8988T (cell line): ENCODE results near the gene PRM1.

ENCODE experiments used
- DNase-seq: peaks from one replicate; pipeline ENCODE4 v3.0.0; 2011

The PRM1 gene

DNA sequence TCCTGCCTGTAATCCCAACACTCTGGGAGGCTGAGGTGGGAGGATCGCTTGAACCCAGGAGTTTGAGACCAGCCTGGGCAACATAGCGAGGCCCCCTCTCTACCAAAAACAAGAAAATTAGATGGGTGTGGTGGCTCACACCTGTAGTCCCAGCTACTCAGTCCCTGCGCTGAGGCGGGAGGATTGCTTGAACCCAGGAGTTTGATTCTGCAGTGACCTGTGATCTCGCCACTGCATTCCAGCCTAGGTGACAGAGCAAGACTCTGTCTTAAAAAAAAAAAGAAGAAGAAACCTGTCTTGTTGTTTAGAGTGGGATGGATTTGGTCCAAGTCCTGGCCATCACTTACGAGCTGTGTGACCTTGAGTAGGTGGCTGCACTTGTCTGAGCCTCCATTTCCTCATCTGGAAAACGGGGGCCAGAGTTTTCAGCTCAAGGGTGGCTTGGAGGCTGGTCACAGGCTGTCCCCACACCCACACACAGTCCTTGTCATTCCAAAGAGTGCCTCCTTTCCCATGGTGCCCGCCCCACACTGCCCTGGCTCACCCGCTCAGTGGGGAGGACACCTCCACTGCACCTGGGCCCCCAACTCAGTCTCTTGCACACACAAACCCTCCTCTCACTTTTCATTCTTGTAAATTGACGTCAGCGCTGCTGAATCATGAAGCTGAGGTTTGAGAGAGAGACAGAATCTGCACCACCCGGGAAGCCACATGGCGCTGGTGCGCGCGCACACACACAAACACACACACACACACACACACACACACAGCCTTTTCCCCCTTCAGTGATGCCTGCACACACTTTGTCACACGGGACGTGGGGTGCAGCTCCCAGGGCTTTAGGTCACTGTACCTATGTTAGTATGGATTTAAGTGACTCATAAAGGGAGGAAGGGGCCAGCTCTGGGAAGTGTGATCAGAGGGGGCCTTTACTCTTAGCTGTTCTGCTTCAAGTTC is 29.3 kb downstream of the PRM1 start:
- no peak for DNase-seq

DNA sequence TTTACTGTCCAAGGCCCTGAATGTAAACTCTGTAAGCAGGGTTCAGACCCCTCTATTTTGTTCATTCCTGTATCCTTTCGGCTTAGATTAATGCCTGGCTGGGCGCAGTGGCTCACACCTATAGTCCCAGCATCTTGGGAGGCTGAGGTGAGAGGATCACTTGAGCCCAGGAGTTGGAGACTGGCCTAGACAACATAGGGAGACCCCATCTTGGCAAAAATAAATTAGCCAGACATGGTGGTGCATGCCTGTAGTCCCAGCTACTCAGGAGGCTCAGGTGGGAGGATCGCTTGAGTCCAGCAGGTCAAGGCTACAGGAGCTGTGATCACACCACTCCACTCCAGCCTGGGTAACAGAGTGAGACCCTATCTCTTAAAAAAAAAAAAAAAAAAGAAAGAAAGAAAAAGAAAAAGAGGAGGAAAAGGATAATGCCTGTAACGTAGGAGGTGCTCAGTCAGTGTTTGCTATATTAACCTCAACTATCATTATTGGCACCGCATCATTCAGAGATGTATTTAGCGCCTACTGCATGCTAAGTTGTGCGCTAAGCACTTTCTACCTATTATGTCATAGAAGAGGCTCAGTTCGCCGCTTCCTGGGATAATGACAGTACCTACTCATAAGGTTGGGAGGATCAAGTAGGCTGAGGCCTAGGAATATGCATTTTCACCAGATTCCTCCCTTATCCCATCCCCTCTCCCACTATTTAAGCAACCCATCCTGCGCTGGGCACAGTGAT is 30.2 kb downstream of the PRM1 start:
- DNase-seq: no peak

DNA sequence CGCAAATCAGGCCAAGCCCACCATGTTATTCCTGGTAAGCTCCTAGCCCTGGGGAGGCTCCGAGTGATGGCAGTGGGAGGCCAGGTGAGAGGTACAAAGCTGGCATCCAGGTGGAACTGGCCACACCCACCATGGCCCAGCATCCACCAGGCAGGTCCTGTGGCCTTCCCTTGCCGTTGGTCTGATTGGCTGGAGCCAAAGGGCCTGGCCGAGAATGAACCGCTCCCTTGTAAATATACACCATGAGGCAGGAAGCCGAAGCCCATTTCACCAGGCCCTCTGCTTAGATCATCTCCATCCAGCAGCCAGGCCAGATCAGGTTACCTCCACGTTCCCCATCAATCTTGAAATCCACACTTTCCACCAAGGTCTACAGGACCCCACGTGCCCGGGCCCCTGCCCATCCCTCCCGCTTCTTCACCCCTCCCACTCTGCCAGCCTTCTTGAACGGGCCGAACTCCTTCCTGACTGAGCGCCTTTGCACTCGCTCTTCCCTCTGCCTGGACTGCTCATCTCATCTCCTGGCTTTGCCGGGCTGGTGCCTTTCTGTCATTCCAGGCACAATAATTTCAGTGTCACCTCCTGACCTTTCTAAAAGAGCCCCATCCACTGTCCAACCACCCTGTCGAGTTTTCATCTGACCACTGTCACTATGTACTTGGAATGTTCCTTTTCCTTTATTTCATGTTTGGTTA is 30.9 kb downstream of the PRM1 start:
- DNase-seq: no peak

DNA sequence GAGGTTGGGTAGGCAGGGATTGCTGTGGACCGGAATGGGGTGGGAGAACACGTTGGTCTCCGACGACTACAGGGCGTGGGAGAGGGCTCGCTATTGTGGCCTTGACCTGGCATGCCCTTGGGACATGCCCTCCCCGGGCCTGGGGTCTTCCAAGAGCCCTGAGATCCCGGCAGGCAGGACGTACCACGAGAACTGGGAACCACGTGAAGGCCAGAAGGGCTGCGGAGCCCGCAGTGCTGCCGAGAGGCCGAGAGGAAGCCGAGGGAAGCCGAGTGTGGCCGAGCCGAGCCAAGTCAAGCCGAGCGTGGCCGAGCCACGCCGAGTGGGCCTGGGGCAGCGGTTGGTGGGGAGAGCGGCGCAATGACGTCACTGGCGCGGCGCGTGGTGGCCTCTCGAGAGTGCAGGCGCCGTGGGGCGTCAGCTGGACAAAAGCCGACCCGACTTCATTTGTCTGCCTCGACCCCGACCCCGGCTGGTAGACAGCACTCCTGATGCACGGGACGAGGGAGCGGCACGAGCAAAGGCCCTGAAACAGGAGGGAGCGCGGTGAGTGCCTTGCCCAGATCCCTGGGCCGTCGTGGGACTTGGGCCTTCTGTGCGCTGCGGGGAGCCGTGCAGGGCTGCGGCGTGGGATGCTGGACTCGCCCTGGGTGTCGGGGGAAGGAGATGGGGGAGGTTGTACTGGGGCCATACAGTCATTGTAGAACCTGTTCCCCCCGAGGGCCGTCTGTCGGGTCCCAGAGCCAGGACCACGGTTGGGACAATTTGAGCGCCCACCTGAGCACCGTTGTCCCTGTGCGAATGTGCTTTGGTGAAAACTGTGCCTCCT is 31.7 kb downstream of the PRM1 start:
- no peak for DNase-seq

DNA sequence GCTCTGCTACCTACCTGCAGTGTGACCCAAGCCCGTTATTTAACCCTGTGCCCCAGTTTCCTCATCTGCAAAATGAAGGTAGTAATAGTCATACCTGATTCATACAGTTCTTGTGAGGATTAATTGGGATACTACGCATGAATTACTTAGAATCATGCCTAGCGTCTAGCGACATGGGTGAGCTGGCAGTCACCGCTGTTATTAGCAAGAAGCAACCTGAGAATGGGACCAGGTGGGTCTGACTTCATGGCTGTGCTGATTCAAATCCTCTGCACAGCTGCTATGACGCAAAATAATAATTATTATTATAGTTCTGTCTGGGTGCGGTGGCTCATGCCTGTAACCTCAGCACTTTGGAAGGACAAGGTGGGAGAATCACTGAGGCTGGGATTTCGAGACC is 33.0 kb downstream of the PRM1 start:
- no peak for DNase-seq

DNA sequence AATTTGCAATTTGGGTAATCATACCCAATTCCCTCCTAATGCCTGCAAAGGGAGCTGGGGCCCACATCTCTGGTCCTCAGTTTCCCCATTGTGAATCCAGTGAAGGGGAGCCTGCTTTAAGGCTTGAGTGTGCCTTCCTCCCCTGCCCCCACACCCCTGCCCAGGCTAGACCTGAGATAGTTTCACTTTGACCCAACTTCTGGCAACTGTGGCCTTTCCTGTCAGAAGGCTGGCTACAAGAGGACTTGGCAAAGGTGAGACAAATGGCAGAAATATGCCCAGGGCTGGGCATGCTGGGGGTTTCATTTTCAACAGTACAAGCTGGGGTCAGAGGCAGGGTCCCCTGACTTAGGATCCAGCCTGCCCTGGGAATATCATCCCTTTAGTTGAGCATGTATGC is 35.1 kb downstream of the PRM1 start:
- no peak for DNase-seq

DNA sequence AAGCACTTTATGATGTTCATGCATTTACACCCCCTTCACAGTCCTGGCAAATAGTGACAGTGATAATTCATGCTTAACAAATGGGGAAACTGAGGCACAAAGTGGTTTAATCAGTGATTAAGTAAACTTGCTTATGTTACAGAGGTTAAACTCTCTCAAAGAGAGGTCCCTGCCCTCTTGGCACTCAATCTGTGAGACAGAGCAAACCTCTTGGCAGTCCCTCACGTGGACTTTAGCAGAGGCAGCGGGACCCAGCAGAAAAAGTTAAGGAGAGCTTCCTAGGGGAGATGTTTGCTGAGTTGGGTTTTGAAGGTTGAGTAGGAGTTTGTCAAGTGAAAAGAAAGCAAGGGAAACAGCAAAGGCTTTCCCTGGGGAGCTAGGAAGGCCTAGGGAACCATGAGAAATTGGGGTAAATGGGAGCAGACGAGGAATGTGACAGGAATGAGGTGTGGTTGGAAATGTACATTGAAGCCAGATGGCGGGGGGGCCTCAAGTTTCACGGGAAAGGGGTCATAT is 35.9 kb downstream of the PRM1 start:
- DNase-seq: no peak

DNA sequence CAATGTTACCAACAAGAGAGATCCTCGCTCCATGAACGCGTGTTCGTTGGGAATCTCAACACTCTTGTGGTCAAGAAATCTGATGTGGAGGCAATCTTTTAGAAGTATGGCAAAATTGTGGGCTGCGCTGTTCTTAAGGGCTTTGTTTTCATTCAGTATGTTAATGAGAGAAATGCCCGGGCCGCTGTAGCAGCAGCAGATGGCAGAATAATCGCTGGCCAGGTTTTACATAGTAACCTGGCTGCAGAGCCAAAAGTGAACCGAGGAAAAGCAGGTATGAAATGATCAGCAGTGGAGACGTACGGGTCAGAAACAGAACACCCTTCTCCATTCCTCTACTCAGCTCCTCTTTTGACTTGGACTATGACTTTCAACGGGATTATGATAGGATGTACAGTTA is 38.5 kb downstream of the PRM1 start:
- no peak for DNase-seq

DNA sequence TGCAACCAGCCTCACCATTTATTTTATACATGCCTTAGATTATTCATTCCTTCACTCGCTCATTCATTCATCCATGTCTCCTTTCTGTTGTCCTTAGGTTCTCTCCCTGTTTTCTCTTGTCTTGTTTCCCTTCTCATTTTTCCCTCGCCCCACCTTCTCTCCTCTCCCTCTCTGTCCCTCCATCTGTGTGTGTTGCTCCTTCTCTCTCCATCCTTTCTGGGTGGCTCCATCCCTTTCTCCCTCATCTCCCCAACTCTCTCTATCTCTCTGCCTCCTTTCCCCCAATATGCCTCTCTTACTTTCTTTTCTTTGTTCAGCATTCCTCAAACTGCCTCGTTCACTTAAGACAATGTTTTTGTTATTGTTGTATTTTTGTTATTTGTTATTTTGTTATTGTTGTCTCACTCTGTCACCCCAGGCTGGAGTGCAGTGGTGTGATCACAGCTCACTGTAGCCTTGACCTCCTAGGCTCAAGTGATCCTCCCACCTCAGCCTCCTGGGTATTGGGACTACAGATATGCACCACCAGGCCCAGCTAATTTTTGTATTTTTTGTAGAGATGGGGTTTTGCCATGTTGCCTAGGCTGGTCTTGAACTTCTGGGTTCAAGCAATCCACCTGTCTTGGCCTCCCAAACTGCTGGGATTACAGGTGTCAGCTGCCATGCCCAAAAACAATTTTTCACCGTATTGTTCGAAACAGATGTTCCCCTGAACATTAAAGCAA is 39.5 kb downstream of the PRM1 start:
- no peak for DNase-seq

DNA sequence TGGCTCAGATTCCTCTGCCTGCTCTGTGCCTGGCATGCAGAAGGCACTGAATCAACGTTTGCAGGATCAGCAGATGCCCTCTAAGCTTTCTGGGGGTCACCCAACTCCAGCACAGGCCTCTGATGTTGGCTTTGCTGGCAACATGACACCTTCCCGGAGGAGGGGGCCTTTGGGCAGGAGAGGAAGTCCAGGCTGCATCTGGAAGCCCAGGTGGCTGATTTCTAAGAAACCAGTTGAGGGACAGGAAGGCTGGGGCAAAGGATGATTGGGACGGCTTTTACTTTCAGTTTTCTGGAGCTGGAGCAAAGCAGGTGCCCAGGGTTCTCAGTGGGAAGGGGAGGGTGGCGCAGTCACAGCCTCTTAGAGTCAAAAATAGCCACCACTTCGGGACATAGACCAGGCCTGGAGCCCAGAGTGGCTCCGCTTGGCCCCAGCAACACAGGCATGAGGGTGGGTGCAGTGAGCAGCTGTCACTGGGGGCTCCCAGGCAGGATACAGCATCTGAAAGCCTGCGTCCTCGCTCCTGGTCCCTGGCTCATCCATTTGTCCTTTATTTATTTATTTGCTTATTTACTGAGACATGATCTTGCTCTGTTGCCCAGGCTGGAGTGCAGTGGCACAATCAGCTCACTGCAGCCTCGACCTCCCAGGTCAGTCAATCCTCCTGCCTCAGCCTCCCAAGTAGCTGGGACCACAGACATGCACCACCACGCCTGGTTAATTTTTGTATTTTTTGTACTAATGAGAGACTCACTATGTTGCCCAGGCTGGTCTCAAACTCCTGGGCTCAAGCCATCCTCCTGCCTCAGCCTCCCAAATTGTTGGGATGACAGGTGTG is 40.3 kb downstream of the PRM1 start:
- DNase-seq: no peak

DNA sequence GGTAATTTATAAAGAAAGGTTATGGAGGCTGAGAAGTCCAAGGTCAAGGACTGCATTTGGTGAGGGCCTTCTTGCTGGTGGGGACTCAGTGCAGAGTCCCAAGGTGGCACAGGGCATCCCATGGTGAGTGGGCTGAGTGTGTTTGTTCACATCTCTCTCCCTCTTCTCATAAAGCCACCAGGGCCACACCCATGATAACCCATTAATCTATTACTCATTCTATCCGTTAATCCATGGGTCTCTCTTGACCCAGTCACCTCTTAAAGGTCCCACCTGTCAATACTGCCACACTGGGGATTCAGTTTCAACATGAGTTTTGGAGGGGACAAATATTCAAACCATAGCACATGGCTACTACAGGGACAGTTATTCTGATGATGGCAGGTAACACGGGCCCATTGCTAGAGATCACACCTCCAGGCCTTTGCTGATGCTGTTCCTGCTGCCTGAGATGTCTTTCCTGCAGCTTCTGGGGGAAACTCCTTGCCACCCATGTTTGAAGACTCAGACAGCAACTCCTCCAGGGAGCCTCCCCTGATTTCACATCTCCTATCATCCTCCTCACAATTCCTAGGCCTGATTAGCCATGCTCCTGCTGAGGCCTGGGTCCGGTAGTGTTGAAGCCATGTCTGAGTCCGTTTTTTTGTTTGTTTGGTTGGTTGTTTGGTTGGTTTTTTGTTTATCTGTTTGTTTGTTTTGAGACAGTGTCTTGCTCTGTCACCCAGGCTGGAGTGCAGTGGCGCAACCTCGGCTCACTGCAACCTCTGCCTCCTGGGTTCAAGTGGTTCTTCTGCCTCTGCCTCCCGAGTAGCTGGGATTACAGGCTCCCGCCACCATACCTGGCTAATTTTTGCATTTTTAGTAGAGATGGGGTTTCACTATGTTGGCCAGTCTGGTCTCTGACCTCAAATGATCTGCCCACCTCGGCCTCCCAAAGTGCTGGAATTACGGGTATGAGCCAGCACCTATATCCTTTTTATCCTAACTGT is 41.2 kb downstream of the PRM1 start:
- DNase-seq: no peak

DNA sequence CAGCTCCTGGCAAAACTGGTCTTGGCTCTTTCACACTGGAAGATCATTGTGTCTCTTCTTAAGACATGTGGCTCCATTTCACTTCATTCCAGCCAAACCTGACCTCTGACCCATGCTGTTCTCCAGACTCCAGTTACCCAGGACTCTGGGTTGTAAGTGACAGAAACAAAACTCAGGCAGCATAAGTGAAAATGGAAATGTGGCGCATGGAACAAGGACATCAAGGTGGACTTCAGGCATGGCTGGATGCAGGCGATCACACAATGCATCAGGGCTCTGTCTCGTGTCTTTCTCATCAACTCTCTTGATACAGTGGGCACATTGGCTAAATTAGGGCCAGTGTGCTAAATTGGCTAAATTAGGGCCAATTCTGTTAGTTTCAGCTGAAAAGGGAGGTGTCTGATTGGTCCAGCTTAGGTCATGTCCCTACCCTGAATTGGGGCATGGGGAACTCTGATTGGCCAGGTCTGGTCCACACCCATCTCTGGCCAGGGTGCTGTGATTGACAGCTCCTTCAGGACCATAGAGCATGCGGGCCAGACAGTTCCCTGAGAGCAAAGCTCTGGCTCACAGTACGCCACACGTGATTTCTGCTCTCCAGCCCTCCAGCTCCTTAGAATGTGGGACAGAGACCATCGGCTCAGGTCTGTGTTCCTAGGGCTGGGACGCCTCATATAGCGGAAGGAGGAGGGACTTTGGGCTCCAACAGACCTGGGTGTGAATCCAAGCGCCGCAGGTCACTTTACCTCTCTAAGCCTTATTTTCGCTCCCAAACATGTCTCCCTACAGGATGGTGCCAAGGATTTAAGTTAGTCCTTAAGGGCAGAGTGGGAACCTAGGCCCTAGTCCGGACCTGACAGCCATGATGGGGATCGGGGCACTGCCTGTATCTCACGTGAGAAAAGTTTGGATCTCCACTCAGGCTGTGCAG is 42.6 kb downstream of the PRM1 start:
- no peak for DNase-seq

DNA sequence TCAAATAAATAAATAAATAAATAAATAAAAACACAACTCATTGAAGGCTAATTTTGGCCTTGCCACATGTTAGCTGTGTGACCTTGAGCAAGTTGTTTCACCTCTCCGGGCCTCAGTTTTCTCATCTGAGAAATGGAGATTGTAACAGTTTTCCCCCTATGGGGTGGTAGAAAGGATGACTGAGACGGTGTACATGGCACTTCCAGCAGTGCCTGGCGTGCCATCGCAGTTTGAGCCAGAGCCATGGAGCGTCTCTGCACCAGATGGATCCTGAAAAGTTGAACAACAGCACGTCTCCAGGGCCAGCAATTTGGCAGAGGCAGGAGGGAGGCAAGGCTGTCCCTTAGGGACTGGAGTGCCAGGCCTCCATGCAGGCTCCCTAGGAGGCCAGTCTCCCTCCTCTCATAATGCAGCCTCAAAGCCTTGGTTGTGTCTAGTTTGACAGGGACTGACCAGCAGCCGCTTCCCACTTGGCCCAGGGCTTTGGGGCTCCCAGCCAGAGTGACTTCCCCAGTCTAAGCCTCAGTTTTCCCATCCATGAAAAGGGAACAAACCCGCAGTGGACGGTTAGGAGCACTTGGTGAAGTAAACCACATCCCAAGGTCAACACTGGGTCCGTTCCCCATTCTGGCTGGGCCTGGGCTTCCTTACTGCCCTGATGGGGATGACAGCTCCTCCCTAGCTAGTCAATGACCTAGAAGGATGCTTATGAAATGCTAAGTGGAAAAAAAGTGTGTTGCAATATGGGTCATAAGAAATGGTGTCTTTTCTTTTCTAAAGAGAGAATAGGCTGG is 44.5 kb downstream of the PRM1 start:
- DNase-seq: no peak

DNA sequence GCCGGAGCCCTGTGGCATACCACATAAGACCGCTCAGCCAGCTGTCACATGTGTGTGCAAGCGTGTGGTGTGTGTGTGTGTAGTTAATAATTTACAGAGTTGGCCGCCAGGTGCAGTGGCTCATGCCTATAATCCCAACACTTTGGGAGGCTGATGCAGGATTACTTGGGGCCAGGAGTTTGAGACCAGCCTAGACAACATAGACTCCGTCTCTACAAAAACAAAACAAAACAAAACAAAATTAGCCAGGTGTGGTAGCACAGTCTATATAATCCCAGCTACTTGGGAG is 45.5 kb downstream of the PRM1 start:
- no peak for DNase-seq

DNA sequence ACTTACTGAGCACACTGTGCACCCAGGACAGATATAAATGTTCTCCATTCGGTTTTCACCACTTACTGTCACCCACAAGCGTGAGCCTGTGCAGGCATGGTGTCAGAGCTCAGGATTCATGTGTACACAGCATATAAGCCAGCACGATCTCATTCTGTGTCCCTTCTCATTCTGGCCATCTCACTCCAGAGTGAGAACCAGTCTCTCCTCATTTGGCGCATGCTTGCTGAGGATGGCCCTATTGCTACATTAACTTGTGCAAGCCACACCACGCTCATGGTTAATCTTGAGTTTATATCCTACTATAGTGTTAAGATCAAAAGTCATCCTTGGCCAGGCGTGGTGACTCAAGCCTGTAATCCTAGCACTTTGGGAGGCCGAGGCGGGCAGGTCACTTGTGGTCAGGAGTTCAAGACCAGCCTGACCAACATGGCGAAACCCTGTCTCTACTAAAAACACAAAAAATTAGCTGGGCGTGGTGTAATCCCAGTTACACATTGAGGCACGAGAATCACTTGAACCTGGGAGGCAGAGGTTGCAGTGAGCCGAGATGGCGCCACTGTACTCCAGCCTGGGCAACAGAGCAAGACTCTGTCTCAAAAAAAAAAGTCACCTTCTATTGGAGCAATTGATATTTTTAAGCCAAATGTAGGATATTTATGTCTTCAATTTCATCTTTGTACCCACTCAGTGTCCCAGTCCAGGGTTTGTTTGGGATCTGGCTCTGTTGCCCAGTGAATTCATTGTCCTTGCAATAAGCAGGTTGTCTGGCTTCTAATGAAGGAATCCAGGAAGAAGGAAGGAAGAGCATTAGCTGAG is 46.0 kb downstream of the PRM1 start:
- no peak for DNase-seq

DNA sequence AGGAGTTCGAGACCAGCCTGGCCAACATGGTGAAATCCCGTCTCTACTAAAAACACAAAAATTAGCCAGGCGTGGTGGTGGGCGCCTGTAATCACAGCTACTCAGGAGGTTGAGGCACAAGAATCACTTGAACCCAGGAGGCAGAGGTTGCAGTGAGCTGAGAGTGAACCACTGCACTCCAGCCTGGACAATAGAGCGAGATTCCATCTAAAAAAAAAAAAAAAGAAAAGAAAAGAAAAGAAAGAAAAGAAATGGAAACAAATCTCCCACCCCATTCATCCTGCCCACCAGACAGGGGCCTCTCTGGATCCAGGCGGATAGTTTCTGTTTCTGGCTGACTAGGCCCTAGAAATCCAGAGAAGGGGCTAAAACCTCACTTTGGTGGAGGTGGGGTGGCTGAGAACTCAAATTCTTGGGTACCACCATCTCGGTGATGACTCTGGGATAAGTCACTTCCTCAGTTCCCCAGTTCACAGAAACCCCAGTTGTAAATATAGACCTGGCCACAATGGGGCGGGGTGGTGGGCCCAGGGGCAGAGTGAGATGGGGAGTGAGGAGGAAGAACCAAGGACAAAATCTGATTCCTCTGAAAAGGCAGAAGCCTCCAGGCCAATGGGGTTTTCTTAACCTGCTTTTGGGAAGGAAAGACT is 47.3 kb downstream of the PRM1 start:
- no peak for DNase-seq
